ENCODE results near the gene ESX1. TPM values are rescaled to one million over a fixed set of nuclear protein-coding genes. Genes with fewer than 3 reads are reported as not detected.

Gene ESX1
- not detected in 2 replicates for total RNA-seq

DNA sequence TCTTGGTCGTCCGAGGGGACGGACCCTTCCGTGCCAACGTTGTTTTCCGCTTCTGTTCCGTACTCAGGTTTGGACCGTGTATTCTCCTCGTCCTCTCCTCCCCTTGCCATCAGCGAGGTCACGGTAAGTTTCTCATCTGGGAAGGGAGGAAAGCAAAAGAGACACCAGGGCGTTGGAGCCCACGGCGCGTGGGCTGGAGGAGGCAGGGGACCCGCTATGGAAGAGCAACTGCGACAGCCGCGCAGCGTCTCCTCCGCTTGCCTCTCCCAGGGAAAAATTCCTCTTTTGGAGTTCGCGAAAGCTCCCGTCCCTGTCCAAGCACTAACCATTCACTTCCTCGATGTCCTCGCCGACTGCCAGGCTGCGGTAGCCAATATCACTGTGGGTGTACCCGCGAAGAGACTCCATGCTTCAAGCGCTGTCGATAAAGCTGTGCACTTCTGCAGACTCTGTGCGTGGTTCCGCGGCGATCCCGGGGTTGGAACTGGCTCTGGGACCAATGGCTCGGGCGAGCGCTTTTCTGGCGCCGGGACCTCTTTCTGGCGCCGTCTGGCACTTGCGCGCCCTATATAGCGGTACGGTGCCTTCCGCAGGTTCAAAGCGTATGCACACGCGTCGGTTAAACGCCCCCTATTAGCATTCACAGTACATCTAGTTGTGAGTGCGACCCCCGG is at the start of gene ESX1:
TSS of gene ESX1 (minus strand) at position 492 of the 674 bp plus-strand sequence. CDS start at position 408, 84 bp downstream.

Other genes starting within 250 kb of the ESX1 start
- not detected in 2 replicates for gene H2BW1, start 241.2 kb downstream of the ESX1 start, total RNA-seq
- not detected in 2 replicates for gene H2BW2, start 215.0 kb downstream of the ESX1 start, total RNA-seq
- 1.1 and 1.2 TPM in 2 replicates for gene TMSB15C, start 178.7 kb downstream of the ESX1 start, total RNA-seq
- 0.37 TPM in 1 of 2 replicates, not detected in the other for gene ZCCHC18, start 142.4 kb downstream of the ESX1 start, total RNA-seq
- 7.4 and 9.9 TPM in 2 replicates for gene SLC25A53, start 97.9 kb downstream of the ESX1 start, total RNA-seq
- 10.3 and 15.1 TPM in 2 replicates for gene FAM199X, start 88.5 kb downstream of the ESX1 start, total RNA-seq